ENCODE data around the gene MEF2C. TPM values are rescaled to one million over a fixed set of nuclear protein-coding genes. Genes with fewer than 3 reads are reported as not detected.

MEF2C gene
- polyA plus RNA-seq, 1 donor (not counting 4 experiments of a cell fraction or from before 2014, with no cell fraction given): 0.10 TPM

DNA sequence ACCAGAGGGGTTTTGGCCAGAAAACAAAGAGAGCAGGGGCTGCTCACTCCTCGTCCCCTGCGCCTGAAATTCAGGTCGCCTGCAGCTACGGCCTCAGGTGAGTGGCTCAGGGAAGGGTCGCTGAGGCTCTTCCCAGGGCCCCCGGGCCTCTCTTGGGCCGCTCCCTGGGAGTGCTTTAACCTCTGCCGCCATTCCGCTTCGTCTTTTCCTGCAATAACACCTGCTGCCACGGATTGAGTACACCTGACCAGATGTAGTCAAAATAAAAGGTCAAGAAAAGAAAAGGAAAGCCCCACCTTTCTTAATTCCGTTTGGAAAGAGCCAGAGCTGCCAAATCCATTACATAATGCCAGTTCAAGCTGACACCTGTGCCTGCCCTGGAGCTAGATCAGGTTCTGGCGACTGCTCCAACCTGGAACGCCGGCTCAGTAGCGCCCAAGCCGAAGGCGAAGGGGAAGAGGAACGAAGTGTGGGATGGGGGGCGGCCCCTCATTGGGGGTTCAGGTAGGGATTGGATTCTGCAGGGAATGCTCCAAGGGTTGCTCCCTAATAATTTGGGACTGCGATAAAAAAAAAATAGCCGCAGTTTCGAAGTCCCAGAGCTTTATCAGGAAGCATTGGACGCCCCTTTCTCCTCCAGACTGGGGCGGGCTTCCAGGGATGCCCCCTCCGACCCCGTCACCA lies 193.9 kb downstream of the MEF2C start:
- no peak overlapping the region for H3K4me2 ChIP-seq (ENCODE audit: control insufficient read depth, extremely low read depth, insufficient read depth, low read depth, low read length)
- H2AFZ ChIP-seq (ENCODE audit: control insufficient read depth, low read length): no peak overlapping the region
- H3K9me3 ChIP-seq (ENCODE audit: control insufficient read depth, low read depth, low read length): no peaks in the 10 kb centered on the region
- TF ChIP-seq CTCF (optimal IDR thresholded peaks at IDR 0.05 in 1 of 3, IDR thresholded peaks at IDR 0.05 in 1 of 3, conservative IDR thresholded peaks at IDR 0.05 in 1 of 3; ENCODE audit: extremely low read depth in 1 of 3, insufficient read depth in 2 of 3, low read length in 3 of 3) (no peak), EZH2 (IDR thresholded peaks at IDR 0.05; ENCODE audit: low read length) (peak; percentile 33)
- DNase-seq (ENCODE audit: low read depth, low spot score) (no peak), FAIRE-seq (no peak)
- H3K4me1 ChIP-seq (ENCODE audit: control insufficient read depth, extremely low read depth, insufficient read depth, low read length): peaks cover 10% of the 10 kb centered on the region
- peaks cover 100% of the 10 kb centered on the region for H3K27me3 ChIP-seq (ENCODE audit: control insufficient read depth, extremely low read depth, insufficient read depth, low read length)
- no peaks in the 10 kb centered on the region for H3K36me3 ChIP-seq (ENCODE audit: control insufficient read depth in 2 of 2, extremely low read depth in 1 of 2, insufficient read depth in 2 of 2, low read length in 2 of 2)
- dilution Hi-C loops (cut with MboI; ENCODE audit: extremely low pct_ligation_motif_present, low sequenced_read_pairs): no loop called here
- no peaks in the 10 kb centered on the region for H3K79me2 ChIP-seq (ENCODE audit: control insufficient read depth, insufficient read depth, low read length)
- H4K20me1 ChIP-seq (ENCODE audit: control insufficient read depth, extremely low read depth, insufficient read depth, low read length): no peaks in the 10 kb centered on the region
- H3K9me1 ChIP-seq (ENCODE audit: control insufficient read depth, extremely low read depth, insufficient read depth, low read length): no peaks in the 10 kb centered on the region
- H3K4me3 ChIP-seq (ENCODE audit: control insufficient read depth in 2 of 3, extremely low read depth in 1 of 3, insufficient read depth in 2 of 3, low read depth in 1 of 3, low read length in 3 of 3): no peak overlapping the region
- H3K9ac ChIP-seq (ENCODE audit: control insufficient read depth, extremely low read depth, insufficient read depth, low read length): no peak overlapping the region
- H3K27ac ChIP-seq (ENCODE audit: control insufficient read depth, insufficient read depth, low read length): no peak overlapping the region

GRCh38 chr5:88688156-88688983 lies 194.6 kb downstream of the MEF2C start:
- dilution Hi-C loops (cut with MboI; ENCODE audit: extremely low pct_ligation_motif_present, low sequenced_read_pairs): no loop called here
- no peak overlapping the region for H3K4me3 ChIP-seq (ENCODE audit: control insufficient read depth in 2 of 3, extremely low read depth in 1 of 3, insufficient read depth in 2 of 3, low read depth in 1 of 3, low read length in 3 of 3)
- H4K20me1 ChIP-seq (ENCODE audit: control insufficient read depth, extremely low read depth, insufficient read depth, low read length): no peaks in the 10 kb centered on the region
- no peaks in the 10 kb centered on the region for H3K9me1 ChIP-seq (ENCODE audit: control insufficient read depth, extremely low read depth, insufficient read depth, low read length)
- no peak overlapping the region for H3K4me2 ChIP-seq (ENCODE audit: control insufficient read depth, extremely low read depth, insufficient read depth, low read depth, low read length)
- H3K36me3 ChIP-seq (ENCODE audit: control insufficient read depth in 2 of 2, extremely low read depth in 1 of 2, insufficient read depth in 2 of 2, low read length in 2 of 2): no peaks in the 10 kb centered on the region
- no peak for TF ChIP-seq CTCF (optimal IDR thresholded peaks at IDR 0.05 in 1 of 3, IDR thresholded peaks at IDR 0.05 in 1 of 3, conservative IDR thresholded peaks at IDR 0.05 in 1 of 3; ENCODE audit: extremely low read depth in 1 of 3, insufficient read depth in 2 of 3, low read length in 3 of 3)
- no peak for TF ChIP-seq EZH2 (IDR thresholded peaks at IDR 0.05; ENCODE audit: low read length)
- peaks cover 100% of the 10 kb centered on the region for H3K27me3 ChIP-seq (ENCODE audit: control insufficient read depth, extremely low read depth, insufficient read depth, low read length)
- no peak overlapping the region for H3K9ac ChIP-seq (ENCODE audit: control insufficient read depth, extremely low read depth, insufficient read depth, low read length)
- no peak for FAIRE-seq
- no peaks in the 10 kb centered on the region for H3K79me2 ChIP-seq (ENCODE audit: control insufficient read depth, insufficient read depth, low read length)
- H2AFZ ChIP-seq (ENCODE audit: control insufficient read depth, low read length): no peak overlapping the region
- DNase-seq (ENCODE audit: low read depth, low spot score): no peak
- H3K4me1 ChIP-seq (ENCODE audit: control insufficient read depth, extremely low read depth, insufficient read depth, low read length): peaks cover 10% of the 10 kb centered on the region
- no peak overlapping the region for H3K27ac ChIP-seq (ENCODE audit: control insufficient read depth, insufficient read depth, low read length)
- no peaks in the 10 kb centered on the region for H3K9me3 ChIP-seq (ENCODE audit: control insufficient read depth, low read depth, low read length)

All from keratinocyte (primary cell).